Progenitor cell of endocrine pancreas (in vitro differentiated cells): ENCODE measurements around the gene KCNQ1OT1. TPM values are rescaled to one million over a fixed set of nuclear protein-coding genes. Genes with fewer than 3 reads are reported as not detected.

Source experiments
- DNase-seq: peaks from one replicate; pipeline ENCODE4 v3.0.0; 2021; ENCODE audit warnings: low spot score; ENCODE audit not compliant: unreplicated experiment
- H3K27ac Mint-ChIP-seq: 2 replicates; pipeline ENCODE4 v1.8.0; 2021; ENCODE audit warnings: mild to moderate bottlenecking, moderate library complexity, mixed read lengths
- H3K27me3 Mint-ChIP-seq: 2 replicates; pipeline ENCODE4 v1.8.0; 2021; ENCODE audit warnings: mixed read lengths
- H3K36me3 Mint-ChIP-seq: 2 replicates; pipeline ENCODE4 v1.8.0; 2022; ENCODE audit warnings: mixed read lengths; ENCODE audit not compliant: insufficient read depth
- H3K4me1 Mint-ChIP-seq: 2 replicates; pipeline ENCODE4 v1.8.0; 2021; ENCODE audit warnings: low read depth, mixed read lengths
- H3K4me3 Mint-ChIP-seq: 2 replicates; pipeline ENCODE4 v1.8.0; 2021; ENCODE audit warnings: low read depth, mild to moderate bottlenecking, moderate library complexity, mixed read lengths
- H3K9me3 Mint-ChIP-seq: 2 replicates; pipeline ENCODE4 v1.8.0; 2021; ENCODE audit warnings: low read depth, mixed read lengths
- total RNA-seq: library from RNA; stranded (reverse); gene quantifications from 2 replicates; pipeline ENCODE4 v1.2.1, GENCODE V29; 2021
- TF ChIP-seq, protein P1 (sequence below): fragments of 200-600 bp; sonication (generic); IDR thresholded peaks from one replicate; pipeline ENCODE4 v1.5.0; 2021; ENCODE audit warnings: antibody characterized with exemption, mild to moderate bottlenecking; ENCODE audit not compliant: unreplicated experiment

The KCNQ1OT1 gene
- total RNA-seq, 1 donor from 2014 or later: 18.0 TPM

DNA sequence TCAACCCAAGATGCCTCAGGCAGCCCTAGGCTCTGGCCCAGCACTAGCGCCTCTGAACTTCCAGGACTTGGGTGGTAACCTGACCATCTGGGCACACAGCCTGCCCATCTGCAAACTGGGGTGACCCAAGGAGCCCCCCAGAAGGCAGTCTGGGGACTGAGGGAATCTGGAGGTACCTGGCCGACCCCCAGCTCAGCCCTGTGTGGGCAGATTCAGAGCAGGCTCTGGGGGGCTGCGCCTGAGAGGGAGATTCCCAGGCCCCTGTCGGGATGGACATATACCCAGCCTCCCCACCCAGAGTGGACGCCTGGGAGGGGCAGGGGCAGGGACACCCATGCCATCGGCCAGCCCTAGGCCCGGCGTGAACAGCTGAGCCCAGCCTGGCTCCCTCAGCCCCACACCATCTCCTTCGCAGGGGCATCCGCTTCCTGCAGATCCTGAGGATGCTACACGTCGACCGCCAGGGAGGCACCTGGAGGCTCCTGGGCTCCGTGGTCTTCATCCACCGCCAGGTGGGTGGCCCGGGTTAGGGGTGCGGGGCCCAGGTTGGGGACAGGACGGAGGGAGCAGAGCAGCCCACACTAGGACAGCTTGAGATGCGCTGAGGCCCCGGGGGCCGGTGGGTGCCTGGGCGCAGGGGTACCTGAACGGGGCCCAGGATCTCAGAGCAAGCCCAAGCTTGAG is 128.1 kb downstream of the KCNQ1OT1 start:
- Mint-ChIP-seq H3K27me3 (peaks cover 15% of the 10 kb centered on the region), H3K27ac (no peak overlapping the region), H3K4me3 (no peak overlapping the region), H3K9me3 (no peaks in the 10 kb centered on the region), H3K36me3 (no peaks in the 10 kb centered on the region), H3K4me1 (peaks cover 5% of the 10 kb centered on the region)
- no peak for DNase-seq
- TF ChIP-seq, protein P1, sequence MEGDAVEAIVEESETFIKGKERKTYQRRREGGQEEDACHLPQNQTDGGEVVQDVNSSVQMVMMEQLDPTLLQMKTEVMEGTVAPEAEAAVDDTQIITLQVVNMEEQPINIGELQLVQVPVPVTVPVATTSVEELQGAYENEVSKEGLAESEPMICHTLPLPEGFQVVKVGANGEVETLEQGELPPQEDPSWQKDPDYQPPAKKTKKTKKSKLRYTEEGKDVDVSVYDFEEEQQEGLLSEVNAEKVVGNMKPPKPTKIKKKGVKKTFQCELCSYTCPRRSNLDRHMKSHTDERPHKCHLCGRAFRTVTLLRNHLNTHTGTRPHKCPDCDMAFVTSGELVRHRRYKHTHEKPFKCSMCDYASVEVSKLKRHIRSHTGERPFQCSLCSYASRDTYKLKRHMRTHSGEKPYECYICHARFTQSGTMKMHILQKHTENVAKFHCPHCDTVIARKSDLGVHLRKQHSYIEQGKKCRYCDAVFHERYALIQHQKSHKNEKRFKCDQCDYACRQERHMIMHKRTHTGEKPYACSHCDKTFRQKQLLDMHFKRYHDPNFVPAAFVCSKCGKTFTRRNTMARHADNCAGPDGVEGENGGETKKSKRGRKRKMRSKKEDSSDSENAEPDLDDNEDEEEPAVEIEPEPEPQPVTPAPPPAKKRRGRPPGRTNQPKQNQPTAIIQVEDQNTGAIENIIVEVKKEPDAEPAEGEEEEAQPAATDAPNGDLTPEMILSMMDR: no peak

DNA sequence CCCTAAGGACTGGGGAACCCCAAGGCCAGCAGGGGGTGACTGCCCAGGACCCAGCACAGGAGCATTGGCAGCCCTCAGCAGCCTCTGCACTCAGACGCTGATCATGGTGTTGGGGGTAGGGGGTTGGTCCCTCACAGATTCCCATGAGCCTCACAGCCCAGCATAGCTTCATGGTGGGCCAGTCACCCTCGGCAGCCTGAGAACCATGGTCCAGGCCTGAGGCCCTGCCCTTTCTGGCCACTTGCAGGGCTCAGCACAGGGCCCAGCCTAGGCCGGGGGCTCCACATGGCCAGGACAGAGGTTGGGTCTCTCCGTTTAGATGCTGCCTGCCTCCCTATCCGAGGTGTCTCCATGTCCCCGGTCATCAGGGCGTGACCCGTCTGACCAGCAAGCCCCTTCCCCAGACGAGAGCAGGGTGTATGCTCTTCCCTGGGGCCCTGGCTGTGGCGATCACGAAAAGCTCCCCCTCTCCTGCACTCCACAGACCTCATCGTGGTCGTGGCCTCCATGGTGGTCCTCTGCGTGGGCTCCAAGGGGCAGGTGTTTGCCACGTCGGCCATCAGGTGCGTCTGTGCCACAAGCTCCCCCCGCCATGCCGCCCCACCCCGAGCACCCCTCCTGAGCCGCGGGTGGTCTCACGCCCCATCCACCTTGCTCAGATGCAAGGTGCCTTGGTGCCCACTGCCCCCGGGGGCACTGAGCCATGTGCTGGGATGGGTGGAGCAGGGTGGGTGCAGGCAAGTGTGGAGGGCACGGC is 128.8 kb downstream of the KCNQ1OT1 start:
- H3K9me3 Mint-ChIP-seq: no peaks in the 10 kb centered on the region
- no peak overlapping the region for H3K27ac Mint-ChIP-seq
- no peak overlapping the region for H3K4me3 Mint-ChIP-seq
- no peaks in the 10 kb centered on the region for H3K36me3 Mint-ChIP-seq
- peaks cover 17% of the 10 kb centered on the region for H3K27me3 Mint-ChIP-seq
- H3K4me1 Mint-ChIP-seq: peaks cover 10% of the 10 kb centered on the region
- TF ChIP-seq, protein P1: no peak
- no peak for DNase-seq

DNA sequence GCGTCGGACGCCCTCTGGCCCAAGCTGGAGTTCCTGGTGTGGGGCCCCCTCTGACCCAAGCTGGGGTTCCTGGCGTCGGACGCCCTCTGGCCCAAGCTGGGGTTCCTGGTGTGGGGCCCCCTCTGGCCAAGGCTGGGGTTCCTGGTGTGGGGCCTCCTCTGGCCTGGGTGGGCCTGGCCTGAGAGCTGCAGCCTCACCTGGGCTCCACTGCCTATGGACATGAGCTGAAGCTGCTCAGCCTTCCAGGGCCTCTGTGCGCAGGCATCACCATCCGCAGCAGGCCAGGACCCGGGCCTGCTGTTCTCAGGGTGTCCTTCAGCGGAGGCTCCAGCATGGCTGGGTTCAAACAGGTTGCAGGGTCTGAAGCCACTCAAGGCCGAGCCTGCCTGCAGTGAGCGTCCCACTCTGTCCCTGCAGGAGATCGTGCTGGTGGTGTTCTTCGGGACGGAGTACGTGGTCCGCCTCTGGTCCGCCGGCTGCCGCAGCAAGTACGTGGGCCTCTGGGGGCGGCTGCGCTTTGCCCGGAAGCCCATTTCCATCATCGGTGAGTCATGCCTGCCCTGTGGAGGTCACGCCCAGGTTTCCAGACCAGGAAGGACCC is 129.5 kb downstream of the KCNQ1OT1 start:
- H3K27ac Mint-ChIP-seq: no peak overlapping the region
- H3K27me3 Mint-ChIP-seq: peaks cover 14% of the 10 kb centered on the region
- no peaks in the 10 kb centered on the region for H3K9me3 Mint-ChIP-seq

DNA sequence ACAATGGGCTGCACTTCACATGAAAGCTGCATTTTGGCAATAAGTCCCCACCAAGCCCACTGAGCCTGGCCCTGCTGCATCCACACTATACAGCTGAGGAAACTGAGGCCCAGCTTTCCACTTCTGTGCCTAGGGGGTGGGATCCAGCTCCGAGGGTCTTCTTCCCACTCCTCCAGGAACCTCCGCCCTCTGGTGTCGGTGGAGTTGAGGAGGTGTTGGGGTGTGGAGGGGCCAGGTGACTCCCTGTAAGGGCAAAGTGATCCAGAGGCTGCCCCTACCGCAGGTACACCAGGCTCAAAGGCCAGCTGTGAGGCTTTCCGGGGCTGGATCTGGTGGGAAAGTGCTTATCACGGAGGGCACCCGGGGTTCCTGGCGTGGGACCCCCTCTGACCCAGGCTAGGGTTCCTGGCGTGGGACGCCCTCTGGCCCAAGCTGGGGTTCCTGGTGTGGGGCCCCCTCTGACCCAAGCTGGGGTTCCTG is 130.0 kb downstream of the KCNQ1OT1 start:
- TF ChIP-seq, protein P1: no peak
- Mint-ChIP-seq H3K36me3 (no peaks in the 10 kb centered on the region), H3K4me3 (no peak overlapping the region), H3K27ac (no peak overlapping the region), H3K27me3 (peaks cover 20% of the 10 kb centered on the region), H3K9me3 (no peaks in the 10 kb centered on the region), H3K4me1 (peaks cover 11% of the 10 kb centered on the region)
- DNase-seq: no peak

More for the DNA sequence above, 129.5 kb downstream of the KCNQ1OT1 start:
- TF ChIP-seq, protein P1: no peak
- H3K36me3 Mint-ChIP-seq: no peaks in the 10 kb centered on the region
- no peak overlapping the region for H3K4me3 Mint-ChIP-seq
- DNase-seq: no peak
- peaks cover 10% of the 10 kb centered on the region for H3K4me1 Mint-ChIP-seq

DNA sequence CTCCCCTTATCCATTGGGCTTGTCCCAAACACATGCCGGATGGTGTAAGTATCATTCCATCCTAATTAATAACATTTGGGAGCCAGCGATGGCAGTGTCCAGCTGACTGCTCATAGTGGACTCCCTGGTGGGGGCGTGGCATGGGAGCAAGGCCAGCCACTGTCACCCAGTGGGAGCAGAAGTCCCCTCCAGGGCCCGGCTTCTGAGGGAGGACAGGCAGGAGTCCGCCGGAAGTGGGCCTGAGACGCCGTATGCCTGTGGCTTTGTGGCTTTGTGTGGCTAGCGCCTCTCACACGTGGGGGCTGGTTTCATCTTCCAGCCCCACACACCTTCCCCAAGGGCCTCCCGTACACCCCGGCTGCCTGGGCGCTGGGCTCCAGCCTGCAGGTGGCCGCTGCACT is 130.5 kb downstream of the KCNQ1OT1 start:
- Mint-ChIP-seq H3K4me3 (no peak overlapping the region), H3K9me3 (no peaks in the 10 kb centered on the region), H3K27ac (no peak overlapping the region), H3K4me1 (peaks cover 11% of the 10 kb centered on the region), H3K27me3 (peaks cover 23% of the 10 kb centered on the region), H3K36me3 (no peaks in the 10 kb centered on the region)
- TF ChIP-seq, protein P1: no peak
- DNase-seq: no peak
